ENCODE results near the gene PROCR.

DNA sequence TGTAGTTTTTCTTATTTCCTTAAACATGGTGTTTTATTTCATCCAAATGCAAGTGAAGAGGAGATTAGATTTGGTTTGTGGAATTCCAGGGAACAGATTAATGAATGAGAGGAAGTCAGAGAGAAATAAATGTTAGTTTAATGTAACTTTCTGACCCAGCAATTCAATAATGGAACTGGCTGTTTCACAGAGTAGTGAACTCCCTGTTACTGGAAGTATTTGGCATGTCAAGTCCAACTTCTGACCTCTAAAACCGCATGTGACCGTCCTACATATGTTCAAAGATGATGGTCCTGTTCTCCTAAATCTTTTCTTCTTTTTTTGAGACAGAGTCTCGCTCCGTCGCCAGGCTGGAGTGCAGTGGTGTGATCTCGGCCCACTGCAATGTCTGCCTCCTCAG lies 18.7 kb downstream of the PROCR start:
- TF ChIP-seq, protein P1, sequence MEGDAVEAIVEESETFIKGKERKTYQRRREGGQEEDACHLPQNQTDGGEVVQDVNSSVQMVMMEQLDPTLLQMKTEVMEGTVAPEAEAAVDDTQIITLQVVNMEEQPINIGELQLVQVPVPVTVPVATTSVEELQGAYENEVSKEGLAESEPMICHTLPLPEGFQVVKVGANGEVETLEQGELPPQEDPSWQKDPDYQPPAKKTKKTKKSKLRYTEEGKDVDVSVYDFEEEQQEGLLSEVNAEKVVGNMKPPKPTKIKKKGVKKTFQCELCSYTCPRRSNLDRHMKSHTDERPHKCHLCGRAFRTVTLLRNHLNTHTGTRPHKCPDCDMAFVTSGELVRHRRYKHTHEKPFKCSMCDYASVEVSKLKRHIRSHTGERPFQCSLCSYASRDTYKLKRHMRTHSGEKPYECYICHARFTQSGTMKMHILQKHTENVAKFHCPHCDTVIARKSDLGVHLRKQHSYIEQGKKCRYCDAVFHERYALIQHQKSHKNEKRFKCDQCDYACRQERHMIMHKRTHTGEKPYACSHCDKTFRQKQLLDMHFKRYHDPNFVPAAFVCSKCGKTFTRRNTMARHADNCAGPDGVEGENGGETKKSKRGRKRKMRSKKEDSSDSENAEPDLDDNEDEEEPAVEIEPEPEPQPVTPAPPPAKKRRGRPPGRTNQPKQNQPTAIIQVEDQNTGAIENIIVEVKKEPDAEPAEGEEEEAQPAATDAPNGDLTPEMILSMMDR (IDR thresholded peaks at IDR 0.05), result no peak
- TF ChIP-seq EP300 (IDR thresholded peaks at IDR 0.05), result no peak
